K562 (cell line): ENCODE data around the gene ATXN3. TPM values are rescaled to one million over a fixed set of nuclear protein-coding genes. Genes with fewer than 3 reads are reported as not detected.

Source experiments
- ATAC-seq: fragments of 200-7000 bp; cut with Tn5 transposase; 3 replicates; pipeline ENCODE4 v1.9.1; 2020; ENCODE audit warnings: moderate library complexity
- BruUV-seq: library from RNA; stranded (reverse); fragments of 400-500 nt; replicated peaks from 2 replicates; lab custom pipeline; 2021; lab: Mats Ljungman, UMichigan
- CTCF ChIA-PET: fragments of 300-600 bp; formaldehyde crosslinking; extraction: SDS; loops from one replicate; lab custom pipeline; 2021; ENCODE audit warnings: low intra/inter-chr PET ratio; lab: Yijun Ruan, JAX
- POLR2A ChIA-PET: fragments of 300-600, 350-650 bp; sonication (Branson Sonifier 250); formaldehyde crosslinking; extraction: SDS; loops from one replicate; lab custom pipeline; 2021; ENCODE audit warnings: antibody characterized with exemption, inconsistent platforms; lab: Yijun Ruan, JAX
- DNase-seq, 4 experiments: peaks; one replicate each; pipeline versions ENCODE4 v3.0.0 to v3.0.0-alpha.2; 2011 to 2018; ENCODE audit warnings: low spot score in 3 of 4, mixed read lengths in 3 of 4; ENCODE audit errors: extremely low read depth in 1 of 4
- FAIRE-seq: peaks from 2 replicates; lab custom pipeline; 2011; peaks lifted over from hg19 to GRCh38; lab: Jason Lieb, UNC
- H2AFZ ChIP-seq: 2 replicates; pipeline ENCODE4 v1.6.0; 2011; ENCODE audit warnings: low read depth, low read length, control low read depth, inconsistent platforms
- H3K27ac ChIP-seq: fragments of 200-600 bp; 3 replicates; pipeline ENCODE4 v1.8.0; 2011; ENCODE audit warnings: low read depth, mild to moderate bottlenecking, control low read depth, inconsistent platforms, low read length, moderate library complexity, mixed read lengths; ENCODE audit errors: extremely low read depth
- H3K27me3 ChIP-seq, 2 experiments: fragments of 300-600 bp in 1 of 2; 2 replicates in 1 of 2; 3 replicates in 1 of 2; pipeline versions ENCODE4 v1.6.0 to v1.8.0; 2011; ENCODE audit warnings: inconsistent platforms in 2 of 2, low read length in 2 of 2, mild to moderate bottlenecking in 1 of 2, mixed read lengths in 1 of 2, moderate library complexity in 1 of 2; ENCODE audit not compliant: control insufficient read depth in 2 of 2, insufficient read depth in 2 of 2
- H3K36me3 ChIP-seq: fragments of 300-600 bp; 3 replicates; pipeline ENCODE4 v1.8.0; 2011; ENCODE audit warnings: mild to moderate bottlenecking, low read length, inconsistent platforms; ENCODE audit not compliant: control insufficient read depth, insufficient read depth
- H3K4me1 ChIP-seq, 2 experiments: fragments of 200-600 bp in 1 of 2; replicated peaks in 1 of 2; 2 replicates in 1 of 2; 3 replicates in 1 of 2; pipeline versions ENCODE4 v1.5.1 to v1.8.0; 2011; ENCODE audit warnings: inconsistent platforms in 2 of 2, low read length in 2 of 2, mild to moderate bottlenecking in 1 of 2, mixed read lengths in 1 of 2, moderate library complexity in 1 of 2; ENCODE audit not compliant: control insufficient read depth in 2 of 2, insufficient read depth in 2 of 2
- H3K4me2 ChIP-seq: 2 replicates; pipeline ENCODE4 v1.6.1; 2011; ENCODE audit warnings: low read length, control low read depth, inconsistent platforms, mixed read lengths; ENCODE audit not compliant: insufficient read depth
- H3K4me3 ChIP-seq: fragments of 200-600 bp; sonication (generic), shearing (Covaris generic); 2 replicates; pipeline ENCODE4 v1.5.1; 2016; ENCODE audit warnings: control low read depth, inconsistent platforms
- H3K79me2 ChIP-seq: fragments of 200-600 bp; 3 replicates; pipeline ENCODE4 v1.8.0; 2011; ENCODE audit warnings: low read length, inconsistent platforms; ENCODE audit not compliant: control insufficient read depth, insufficient read depth
- H3K9ac ChIP-seq, 2 experiments: 2 replicates each; pipeline versions ENCODE4 v1.6.0 to v1.6.1; 2011; ENCODE audit warnings: low read depth in 2 of 2, low read length in 2 of 2, control low read depth in 1 of 2, inconsistent platforms in 1 of 2, mild to moderate bottlenecking in 1 of 2, mixed read lengths in 1 of 2; ENCODE audit not compliant: insufficient read depth in 1 of 2
- H3K9me1 ChIP-seq: one replicate; pipeline ENCODE4 v1.6.0; 2011; ENCODE audit warnings: inconsistent platforms, mild to moderate bottlenecking, low read length, moderate library complexity; ENCODE audit not compliant: control insufficient read depth, insufficient read depth
- H3K9me3 ChIP-seq: replicated peaks from 2 replicates; pipeline ENCODE4 v1.5.1; 2011; ENCODE audit warnings: low read depth, low read length, inconsistent platforms; ENCODE audit not compliant: control insufficient read depth, insufficient read depth
- H4K20me1 ChIP-seq: replicated peaks from 2 replicates; pipeline ENCODE4 v1.6.1; 2011; ENCODE audit warnings: low read length, inconsistent platforms, mixed read lengths; ENCODE audit not compliant: control insufficient read depth, insufficient read depth
- FOS ChIP-seq: IDR thresholded peaks from 3 replicates; pipeline ENCODE4 v1.6.1; 2011; ENCODE audit not compliant: insufficient read length; ENCODE audit errors: extremely low read depth
- PRDM10 ChIP-seq: fragments of 450-650 bp; IDR thresholded peaks from 2 replicates; pipeline ENCODE4 v1.6.1; 2018; ENCODE audit not compliant: partially characterized antibody
- ZBTB40 ChIP-seq, 2 experiments: fragments of 450-650 bp in 1 of 2; sonication (generic) in 1 of 2; formaldehyde crosslinking in 1 of 2; IDR thresholded peaks; 2 replicates each; pipeline versions ENCODE4 v1.7.1 to v1.9.0; 2016 to 2022; ENCODE audit warnings: inconsistent platforms in 1 of 2, mild to moderate bottlenecking in 1 of 2, missing genetic modification reagents in 1 of 2
- in situ Hi-C: fragments of 300-500 bp; cut with MboI; formaldehyde crosslinking; loops from 4 replicates; pipeline ENCODE4 v1.15.0; 2018; ENCODE audit warnings: inconsistent platforms, mixed read lengths
- intact Hi-C: fragments of 100-400 bp; cut with micrococcal nuclease; formaldehyde crosslinking; loops from 2 replicates; pipeline ENCODE4 v1.14.2; 2022
- polyA plus RNA-seq, 8 experiments: library from polyadenylated mRNA; depleted of rRNA in 4 of 8; stranded (reverse) in 5 of 8; unstranded in 3 of 8; fragments of >200 nt; fragmentation: Nextera tagmentation in 2 of 8; fragmentation: Illumina TruSeq in 1 of 8; extraction: Ambion mirVana in 2 of 8; extraction: Trizol in 1 of 8; gene quantifications; 2 replicates each; pipeline versions ENCODE4 v1.2.1 to v1.2.3, GENCODE V29; 2011 to 2014; ENCODE audit warnings: inconsistent platforms in 1 of 8, missing spikeins in 1 of 8
- total RNA-seq, 7 experiments: library from RNA; depleted of rRNA in 6 of 7; stranded (reverse); fragments of >200 nt in 6 of 7; fragmentation: Illumina TruSeq in 2 of 7; extraction: Trizol in 2 of 7; gene quantifications; 2 replicates each; pipeline versions ENCODE4 v1.2.1 to v1.2.3, GENCODE V29; 2011 to 2021; ENCODE audit warnings: low replicate concordance in 1 of 7

The ATXN3 gene
- total and polyA plus RNA-seq, 9 of the 15 experiments (the other 6 are each of a cell fraction or from before 2014, with no cell fraction given) = 11.3 to 25.0 (median 14.6) TPM

- CTCF ChIA-PET = no interaction called here
- peaks cover 42% of the 10 kb centered on the region for H3K79me2 ChIP-seq
Measured at GRCh38 chr14:92099802-92100201, 6.6 kb downstream of the ATXN3 start.

More at GRCh38 chr14:92099802-92100201, 6.6 kb downstream of the ATXN3 start:
- DNase-seq (no peak), FAIRE-seq (peak; percentile 11), ATAC-seq (no peak)
- no peak overlapping the region for H3K9ac ChIP-seq
- H3K27ac ChIP-seq = no peak overlapping the region
- H2AFZ ChIP-seq = no peak overlapping the region
- no peak for TF ChIP-seq FOS
- peak; percentile 39; the same call in 1 of the 2 replicates for TF ChIP-seq ZBTB40 (IDR thresholded peaks at IDR 0.05)
- no peak for TF ChIP-seq ZBTB40 (CRISPR knock-in tag; IDR thresholded peaks at IDR 0.05)
- peak; percentile 47 for TF ChIP-seq PRDM10
- no peaks in the 10 kb centered on the region for H3K27me3 ChIP-seq
- no peaks in the 10 kb centered on the region for H3K36me3 ChIP-seq
- no TSS peak for BruUV-seq
- H3K9me3 ChIP-seq = no peaks in the 10 kb centered on the region
- no peaks in the 10 kb centered on the region for H4K20me1 ChIP-seq
- POLR2A ChIA-PET = interaction anchor here (1.4 to 1.9 kb wide), 2 partner anchors 10 to 11 kb away, joined by 3 to 7 read pairs; no protein-coding TSS in a partner anchor
- H3K4me2 ChIP-seq = no peak overlapping the region
- no peaks in the 10 kb centered on the region for H3K9me1 ChIP-seq
- in situ Hi-C loops (no loop called here), intact Hi-C loops (no loop called here)
- H3K4me1 ChIP-seq = no peaks in the 10 kb centered on the region; a peak in 2 of 5 replicates
- no peak overlapping the region for H3K4me3 ChIP-seq
